Transverse colon (tissue), 4 donors: ENCODE measurements around the gene TSPAN9. TPM values are rescaled to one million over a fixed set of nuclear protein-coding genes. Genes with fewer than 3 reads are reported as not detected.
A peak's percentile ranks its signal among the peaks of the same experiment; 100 is the strongest.

Experiments
- DNase-seq: peaks from one replicate; pipeline ENCODE4 v3.0.0-alpha.2; 2019
- H3K27ac ChIP-seq, 4 donors: fragments of 200-600 bp; sonication (generic); 2 replicates each; pipeline ENCODE4 v1.5.1; 2016 to 2018; ENCODE audit warnings: inconsistent platforms in 4 of 4
- H3K27me3 ChIP-seq: fragments of 200-600 bp; sonication (generic); 2 replicates; pipeline ENCODE4 v1.5.1; 2017; ENCODE audit warnings: inconsistent platforms
- H3K36me3 ChIP-seq, 4 donors: fragments of 200-600 bp; sonication (generic); 2 replicates each; pipeline ENCODE4 v1.5.1; 2017 to 2019; ENCODE audit warnings: inconsistent platforms in 4 of 4
- H3K4me1 ChIP-seq, 4 donors: fragments of 200-600 bp; sonication (generic); 2 replicates each; pipeline ENCODE4 v1.5.1; 2017 to 2020; ENCODE audit warnings: inconsistent platforms in 4 of 4
- H3K4me3 ChIP-seq, 4 donors: fragments of 200-600 bp; sonication (generic); 1 replicate in 1 of 4; 2 replicates in 3 of 4; pipeline versions ENCODE4 v1.5.1 to v1.6.1; 2017 to 2019; ENCODE audit warnings: inconsistent platforms in 4 of 4
- H3K9me3 ChIP-seq, 2 donors: fragments of 200-600 bp; sonication (generic); 2 replicates each; pipeline ENCODE4 v1.5.1; 2017 to 2019; ENCODE audit warnings: inconsistent platforms in 2 of 2
- CTCF ChIP-seq, 5 experiments: fragments of 200-600 bp in 3 of 5; fragments of 450-650 bp in 2 of 5; sonication (generic) in 3 of 5; IDR thresholded peaks; 1 replicate in 2 of 5; 2 replicates in 3 of 5; pipeline ENCODE4 v1.5.1; 2016 to 2017; ENCODE audit warnings: antibody characterized with exemption in 5 of 5, inconsistent platforms in 3 of 5, mild to moderate bottlenecking in 2 of 5, moderate library complexity in 1 of 5
- EP300 ChIP-seq: sonication (generic); formaldehyde crosslinking; IDR thresholded peaks from one replicate; pipeline ENCODE4 v1.6.1; 2017; ENCODE audit warnings: antibody characterized with exemption, low read depth
- POLR2A ChIP-seq: fragments of 450-650 bp; IDR thresholded peaks from one replicate; pipeline ENCODE4 v1.6.1; 2016; ENCODE audit warnings: antibody characterized with exemption, mild to moderate bottlenecking, moderate library complexity
- POLR2AphosphoS5 ChIP-seq, 3 donors: sonication (generic); formaldehyde crosslinking; IDR thresholded peaks; one replicate each; pipeline ENCODE4 v1.6.1; 2016; ENCODE audit warnings: antibody characterized with exemption in 3 of 3
- WGBS, 2 donors: methylation state at CpG; one replicate each; pipeline ENCODE4 v1.1.5; 2018; ENCODE audit warnings: low coverage in 1 of 2; 5-methylcytosine and 5-hydroxymethylcytosine counted together
- in situ Hi-C, 4 donors: fragments of 200-750 bp; cut with MboI; loops; one replicate each; pipeline versions ENCODE4 v1.15.0 to v1.15.1; 2017; ENCODE audit warnings: low sequenced_read_pairs in 3 of 4, low pct_ligation_motif_present in 1 of 4, low pct_unique_long_range_greater_than_20kb in 1 of 4
- intact Hi-C: fragments of 100-400 bp; cut with DNase I; formaldehyde crosslinking; loops from one replicate; pipeline ENCODE4 v1.15.1; 2023; ENCODE audit warnings: low total_unique reads
- total RNA-seq, 4 donors: library from RNA; depleted of rRNA; stranded (reverse); fragments of >200 nt; gene quantifications; one replicate each; pipeline ENCODE4 v1.1.0, GENCODE V29; 2016

TSPAN9 gene
- total RNA-seq, 4 donors from 2014 or later, result 4.2 to 9.3 (median 6.1) TPM

GRCh38 chr12:3216726-3217682 is 139.8 kb downstream of the TSPAN9 start:
- H3K36me3 ChIP-seq, result no peaks in the 10 kb centered on the region
- H3K27ac ChIP-seq, result peak overlapping the region in 2 of 4 donors; percentile 3 to 30
- in situ Hi-C loops (no loop called here), intact Hi-C loops (no loop called here)
- no peaks in the 10 kb centered on the region for H3K9me3 ChIP-seq
- H3K4me3 ChIP-seq, result no peak overlapping the region
- WGBS, 2 donors, result 76 to 84% methylated on average over 3 to 11 of the region's 12 CpGs
- TF ChIP-seq POLR2AphosphoS5 (IDR thresholded peaks at IDR 0.05), result no peak
- no peak for TF ChIP-seq EP300
- TF ChIP-seq CTCF (IDR thresholded peaks at IDR 0.05), result no peak
- peaks cover 0 to 15% (median 10%) of the 10 kb centered on the region in 4 donors for H3K4me1 ChIP-seq
- no peaks in the 10 kb centered on the region for H3K27me3 ChIP-seq
- DNase-seq, result no peak

DNA sequence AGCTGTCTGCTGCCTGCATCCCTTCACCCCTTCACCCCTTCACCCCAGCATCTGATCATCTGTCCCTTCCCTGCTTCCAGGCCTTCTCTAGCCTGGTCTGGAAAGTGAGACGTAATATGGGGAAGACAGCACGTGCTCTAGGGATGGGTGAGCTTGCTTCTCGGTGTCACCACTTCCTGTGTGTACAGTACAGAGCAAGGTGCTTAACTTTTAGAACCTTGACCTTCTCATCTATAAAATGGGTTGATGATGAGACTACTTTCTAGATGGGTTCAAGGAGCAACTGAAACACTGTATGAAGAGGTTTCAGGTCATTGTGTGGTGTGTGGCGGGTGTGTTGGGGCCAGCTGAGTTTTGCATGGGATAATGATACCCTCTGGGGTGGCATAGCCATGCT is 140.5 kb downstream of the TSPAN9 start:
- H3K4me3 ChIP-seq, result no peak overlapping the region
- H3K4me1 ChIP-seq, result peaks cover 0 to 15% (median 10%) of the 10 kb centered on the region in 4 donors
- WGBS, 2 donors, result 57 to 100% methylated on average over 1 to 4 of the region's 4 CpGs
- intact Hi-C loops, result no loop called here
- in situ Hi-C loops, result no loop called here
- no peak for DNase-seq
- H3K36me3 ChIP-seq, result no peaks in the 10 kb centered on the region
- TF ChIP-seq POLR2A, result no peak
- TF ChIP-seq CTCF (IDR thresholded peaks at IDR 0.05), result no peak
- TF ChIP-seq POLR2AphosphoS5 (IDR thresholded peaks at IDR 0.05), result no peak
- no peak for TF ChIP-seq EP300
- no peaks in the 10 kb centered on the region for H3K9me3 ChIP-seq
- H3K27me3 ChIP-seq, result no peaks in the 10 kb centered on the region
- peak overlapping the region in 1 of 4 donors; percentile 7 for H3K27ac ChIP-seq

DNA sequence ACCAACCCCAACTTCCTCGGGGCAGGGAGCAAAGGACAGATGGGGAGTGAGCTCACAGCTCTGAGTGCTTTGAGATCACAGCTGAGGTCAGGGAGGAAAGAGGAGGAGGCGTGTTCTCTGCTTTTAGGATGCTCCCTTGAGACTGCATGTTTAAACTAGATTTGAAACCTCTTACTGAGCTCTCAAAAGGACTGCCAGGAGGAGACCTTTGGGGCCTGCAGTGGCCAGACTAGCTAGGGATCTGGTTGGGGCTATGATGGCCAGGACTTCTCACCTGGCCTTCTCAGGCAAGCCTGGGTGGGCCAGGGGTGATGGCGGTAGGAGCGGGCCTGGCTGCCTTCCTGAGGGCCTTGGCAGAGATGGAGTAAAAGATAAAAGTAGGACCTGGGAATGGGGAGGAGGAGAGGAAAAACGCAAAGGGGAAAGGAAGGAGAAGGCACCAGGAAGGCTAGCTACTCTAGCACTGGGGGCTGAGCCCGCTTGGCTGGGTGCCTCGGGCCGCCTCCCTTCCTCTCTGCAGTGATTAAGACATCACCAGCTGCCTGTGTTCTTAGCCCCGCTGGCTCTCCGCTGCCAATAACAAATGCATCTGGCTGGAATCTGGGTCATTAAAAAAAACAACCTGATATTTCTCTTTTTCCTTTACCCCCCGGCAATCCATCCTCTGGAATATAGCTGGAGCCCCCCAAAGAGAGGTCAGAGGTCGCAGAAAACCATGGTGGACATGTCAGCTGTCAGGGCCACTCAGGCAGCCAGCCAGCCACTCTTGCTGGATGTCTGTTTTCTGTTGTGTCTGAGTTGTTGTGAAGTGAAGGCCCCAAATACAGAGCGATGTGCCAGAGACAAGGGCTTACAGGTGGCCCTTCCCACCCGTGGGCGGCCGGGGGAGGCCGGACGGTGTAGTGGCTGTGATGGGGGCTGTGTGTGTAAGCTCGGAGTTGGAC is 141.3 kb downstream of the TSPAN9 start:
- DNase-seq, result peak; percentile 45
- TF ChIP-seq POLR2AphosphoS5 (IDR thresholded peaks at IDR 0.05), result no peak
- no peak for TF ChIP-seq CTCF (IDR thresholded peaks at IDR 0.05)
- TF ChIP-seq POLR2A, result no peak
- no peak for TF ChIP-seq EP300
- no peaks in the 10 kb centered on the region for H3K27me3 ChIP-seq
- H3K9me3 ChIP-seq, result no peaks in the 10 kb centered on the region
- H3K27ac ChIP-seq, result peak overlapping the region; percentile 7 to 64 (median 39)
- peaks cover 0 to 15% (median 10%) of the 10 kb centered on the region in 4 donors for H3K4me1 ChIP-seq
- in situ Hi-C loops (no loop called here), intact Hi-C loops (no loop called here)
- H3K4me3 ChIP-seq, result no peak overlapping the region
- WGBS, 2 donors, result 58 to 67% methylated on average over 7 to 19 of the region's 19 CpGs
- no peaks in the 10 kb centered on the region for H3K36me3 ChIP-seq

DNA sequence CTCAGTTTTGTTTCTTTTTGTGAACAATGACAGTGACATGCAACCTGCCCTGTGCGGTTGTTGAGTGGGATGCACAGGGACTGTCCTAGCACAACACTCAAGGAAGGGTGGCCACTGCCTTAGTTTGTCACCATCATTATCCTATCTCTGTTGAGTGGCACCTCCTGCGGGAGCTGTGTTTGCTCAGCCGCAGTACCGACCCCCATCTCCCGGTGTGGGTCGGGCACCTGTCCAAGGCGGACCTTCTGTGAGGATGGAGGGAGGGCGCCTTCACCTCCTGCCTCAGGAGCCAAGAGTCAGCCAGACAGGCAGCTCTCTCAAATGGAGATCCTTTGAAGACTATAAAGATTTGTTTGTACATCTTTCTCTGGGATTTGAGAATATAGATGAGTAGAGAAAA is 142.1 kb downstream of the TSPAN9 start:
- H3K4me3 ChIP-seq, result no peak overlapping the region
- in situ Hi-C loops (no loop called here), intact Hi-C loops (no loop called here)
- TF ChIP-seq EP300 (no peak), POLR2A (no peak), CTCF (IDR thresholded peaks at IDR 0.05) (no peak), POLR2AphosphoS5 (IDR thresholded peaks at IDR 0.05) (no peak)
- WGBS, 2 donors, result 87% methylated on average over 8 of the region's 8 CpGs; no CpG with 5 or more reads in 1 of the 2 donors
- no peaks in the 10 kb centered on the region for H3K27me3 ChIP-seq
- no peaks in the 10 kb centered on the region for H3K9me3 ChIP-seq
- H3K36me3 ChIP-seq, result no peaks in the 10 kb centered on the region
- no peak for DNase-seq
- peaks cover 0 to 15% (median 10%) of the 10 kb centered on the region in 4 donors for H3K4me1 ChIP-seq
- H3K27ac ChIP-seq, result peak overlapping the region in 3 of 4 donors; percentile 7 to 43 (median 35)
